ENCODE results near the gene AHCYL2.
"Not testable (repeated sequence)": the region's sequence is repeated elsewhere in the genome, so short reads cannot be mapped to it uniquely, and the experiment has no call there.

Gene AHCYL2

DNA sequence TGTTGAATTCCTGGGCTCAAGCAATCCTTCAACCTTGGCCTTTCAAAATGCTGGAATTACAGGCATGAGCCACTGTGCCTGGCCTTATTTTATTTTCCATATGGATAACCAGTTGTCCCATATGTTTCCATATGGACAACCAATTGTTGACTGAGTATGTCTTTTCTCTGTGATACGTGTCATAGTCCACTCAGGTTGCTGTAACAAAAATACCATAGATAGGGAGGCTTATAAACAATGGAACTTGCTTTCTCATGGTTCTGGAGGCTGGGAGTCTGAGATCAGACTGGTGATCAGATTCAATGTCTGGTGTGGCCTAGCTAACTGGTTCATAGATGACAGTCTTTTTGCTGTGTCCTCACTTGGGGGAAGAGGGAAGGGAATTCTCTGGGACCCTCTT is 19.4 kb downstream of the AHCYL2 start:
- TF ChIP-seq, protein P1, sequence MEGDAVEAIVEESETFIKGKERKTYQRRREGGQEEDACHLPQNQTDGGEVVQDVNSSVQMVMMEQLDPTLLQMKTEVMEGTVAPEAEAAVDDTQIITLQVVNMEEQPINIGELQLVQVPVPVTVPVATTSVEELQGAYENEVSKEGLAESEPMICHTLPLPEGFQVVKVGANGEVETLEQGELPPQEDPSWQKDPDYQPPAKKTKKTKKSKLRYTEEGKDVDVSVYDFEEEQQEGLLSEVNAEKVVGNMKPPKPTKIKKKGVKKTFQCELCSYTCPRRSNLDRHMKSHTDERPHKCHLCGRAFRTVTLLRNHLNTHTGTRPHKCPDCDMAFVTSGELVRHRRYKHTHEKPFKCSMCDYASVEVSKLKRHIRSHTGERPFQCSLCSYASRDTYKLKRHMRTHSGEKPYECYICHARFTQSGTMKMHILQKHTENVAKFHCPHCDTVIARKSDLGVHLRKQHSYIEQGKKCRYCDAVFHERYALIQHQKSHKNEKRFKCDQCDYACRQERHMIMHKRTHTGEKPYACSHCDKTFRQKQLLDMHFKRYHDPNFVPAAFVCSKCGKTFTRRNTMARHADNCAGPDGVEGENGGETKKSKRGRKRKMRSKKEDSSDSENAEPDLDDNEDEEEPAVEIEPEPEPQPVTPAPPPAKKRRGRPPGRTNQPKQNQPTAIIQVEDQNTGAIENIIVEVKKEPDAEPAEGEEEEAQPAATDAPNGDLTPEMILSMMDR (IDR thresholded peaks at IDR 0.05; ENCODE audit: control extremely low read depth, extremely low read depth, low read depth, missing control alignments) = no peak
- ChIA-PET CTCF (no interaction called here), POLR2A (no interaction called here)
- no peak for DNase-seq (ENCODE audit: extremely low spot score)

DNA sequence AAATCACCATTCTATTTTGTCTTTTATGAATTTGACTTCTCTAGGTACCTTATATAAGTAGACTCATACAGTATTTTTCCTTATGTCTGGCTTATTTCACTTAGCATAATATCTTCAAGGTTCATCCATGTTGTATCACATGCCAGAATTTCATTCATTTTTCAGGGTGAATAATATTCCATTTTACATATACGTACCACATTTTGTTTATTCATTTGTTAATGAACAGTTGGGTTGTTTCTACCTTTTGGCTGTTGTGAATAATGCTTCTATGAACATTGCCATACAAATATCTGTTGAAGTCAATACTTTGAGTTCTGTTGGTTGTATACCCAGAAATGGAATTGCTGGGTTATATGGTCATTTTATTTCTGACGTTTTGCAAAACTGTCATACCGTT is 20.7 kb downstream of the AHCYL2 start:
- ChIA-PET CTCF (no interaction called here), POLR2A (no interaction called here)
- TF ChIP-seq, protein P1 (IDR thresholded peaks at IDR 0.05; ENCODE audit: control extremely low read depth, extremely low read depth, low read depth, missing control alignments) = no peak
- no peak for DNase-seq (ENCODE audit: extremely low spot score)

DNA sequence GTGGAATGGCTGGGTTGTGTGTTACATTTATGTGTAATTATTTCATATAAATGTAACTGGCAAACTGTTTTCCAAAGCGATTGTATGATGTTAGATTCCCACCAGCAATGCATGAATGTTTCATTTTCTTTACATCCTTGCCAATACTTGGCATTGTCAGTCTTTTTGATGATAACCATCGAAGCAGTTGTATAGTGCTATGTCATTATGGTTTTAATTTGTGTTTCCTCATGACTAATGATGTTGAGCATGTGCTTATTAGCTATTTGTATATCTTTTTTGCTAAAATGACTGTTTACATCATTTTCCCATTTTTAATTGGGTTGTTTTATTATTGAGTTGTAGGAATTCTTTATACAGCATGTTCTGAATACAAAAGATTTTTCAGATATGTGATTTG is 22.3 kb downstream of the AHCYL2 start:
- ChIA-PET POLR2A (no interaction called here), CTCF (interaction anchor here (1.1 to 3.4 kb wide), 4 partner anchors 17 to 121 kb away, joined by 3 to 22 read pairs (median 6); partner anchors contain the start of gene AHCYL2)
- TF ChIP-seq, protein P1 (IDR thresholded peaks at IDR 0.05; ENCODE audit: control extremely low read depth, extremely low read depth, low read depth, missing control alignments) = no peak
- no peak for DNase-seq (ENCODE audit: extremely low spot score)

DNA sequence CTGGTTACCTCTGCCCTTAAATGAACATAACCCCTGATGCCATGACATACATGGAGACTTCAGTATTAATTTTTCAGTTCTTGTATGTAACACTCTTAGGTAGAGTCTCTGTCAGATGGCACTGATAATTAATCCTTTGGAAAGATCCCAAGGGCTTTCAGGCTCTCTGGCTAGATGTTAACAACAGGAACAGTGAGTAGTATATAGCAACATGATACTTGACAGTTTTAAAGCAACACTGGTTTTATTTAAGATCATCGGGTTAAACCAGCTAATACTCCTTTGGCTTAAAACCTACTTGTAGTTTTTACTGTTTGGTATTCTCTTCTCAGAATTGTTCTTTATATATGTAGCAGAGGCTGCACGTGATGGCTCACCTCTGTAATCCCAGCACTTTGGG is 27.3 kb downstream of the AHCYL2 start:
- DNase-seq (ENCODE audit: extremely low spot score) = no peak
- POLR2A ChIA-PET = no interaction called here

DNA sequence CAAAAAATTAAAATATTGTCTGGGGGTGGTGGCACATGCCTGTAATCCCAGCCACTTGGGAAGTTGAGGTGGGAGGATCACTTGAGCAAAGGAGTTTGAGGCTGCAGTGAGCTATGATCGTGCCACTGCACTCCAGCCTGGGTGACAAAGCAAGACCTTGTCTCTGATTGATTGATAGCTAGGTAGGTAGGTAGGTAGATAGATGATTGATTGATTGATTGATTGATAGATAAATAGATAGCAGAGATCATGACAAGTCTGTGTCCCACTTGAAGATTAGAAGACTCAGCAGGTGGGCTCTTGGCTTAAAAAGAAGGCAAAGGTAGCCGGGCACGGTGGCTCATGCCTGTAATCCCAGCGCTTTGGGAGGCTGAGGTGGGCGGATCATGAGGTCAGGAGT is 27.8 kb downstream of the AHCYL2 start:
- POLR2A ChIA-PET; DNase-seq (ENCODE audit: extremely low spot score): not testable (repeated sequence)
- CTCF ChIA-PET = interaction anchor here (1.0 to 5.1 kb wide), 5 partner anchors 14 to 34 kb away, joined by 3 to 18 read pairs (median 3); no protein-coding TSS in a partner anchor

More for the DNA sequence above, 27.3 kb downstream of the AHCYL2 start:
- CTCF ChIA-PET = interaction anchor here (1.0 to 5.1 kb wide), 5 partner anchors 14 to 115 kb away, joined by 3 to 18 read pairs (median 3); no protein-coding TSS in a partner anchor
- TF ChIP-seq, protein P1 (IDR thresholded peaks at IDR 0.05; ENCODE audit: control extremely low read depth, extremely low read depth, low read depth, missing control alignments) = no peak

DNA sequence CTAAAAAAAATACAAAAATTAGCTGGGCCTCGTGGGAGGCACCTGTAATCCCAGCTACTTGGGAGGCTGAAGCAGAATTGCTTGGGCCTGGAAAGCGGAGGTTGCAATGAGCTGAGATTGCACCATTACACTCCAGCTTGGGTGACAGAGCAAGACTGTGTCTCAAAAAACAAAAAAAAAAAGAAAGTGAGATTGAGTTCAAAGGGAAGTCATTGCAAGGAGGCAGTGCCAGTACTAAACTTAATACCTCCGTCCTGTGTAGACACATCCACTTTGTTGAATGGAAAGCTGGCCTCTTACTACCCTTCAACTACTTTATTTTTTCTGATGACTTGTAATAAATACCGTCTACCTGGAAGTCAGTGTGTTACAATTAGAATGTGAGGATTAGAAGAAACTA is 31.0 kb downstream of the AHCYL2 start:
- POLR2A ChIA-PET = no interaction called here
- CTCF ChIA-PET = interaction anchor here (0.9 to 1.0 kb wide), 2 partner anchors 23 to 30 kb away, joined by 3 read pairs; no protein-coding TSS in a partner anchor
- DNase-seq (ENCODE audit: extremely low spot score) = no peak
- TF ChIP-seq, protein P1 (IDR thresholded peaks at IDR 0.05; ENCODE audit: control extremely low read depth, extremely low read depth, low read depth, missing control alignments) = no peak

DNA sequence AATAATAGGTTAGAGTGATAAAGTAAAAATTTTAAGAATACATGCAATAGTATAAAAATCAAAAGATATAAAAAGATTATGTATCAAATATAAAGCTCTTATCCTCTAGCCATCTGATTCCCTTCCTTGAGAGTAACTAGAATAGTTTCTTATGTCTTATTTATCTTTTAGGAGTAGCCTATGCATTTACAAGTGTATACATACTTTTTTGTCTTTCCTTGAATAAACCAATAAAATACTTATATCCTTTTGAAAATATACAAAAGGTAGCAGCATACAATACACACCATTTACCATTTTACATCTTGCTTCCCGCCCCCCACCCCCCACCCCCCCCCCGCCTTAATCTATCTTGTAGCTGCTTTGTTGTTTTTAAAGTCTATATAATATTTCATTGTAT is 31.4 kb downstream of the AHCYL2 start:
- POLR2A ChIA-PET = no interaction called here
- no peak for DNase-seq (ENCODE audit: extremely low spot score)
- CTCF ChIA-PET = interaction anchor here (0.9 to 1.0 kb wide), 3 partner anchors 15 to 30 kb away, joined by 3 read pairs; no protein-coding TSS in a partner anchor
- TF ChIP-seq, protein P1 (IDR thresholded peaks at IDR 0.05; ENCODE audit: control extremely low read depth, extremely low read depth, low read depth, missing control alignments) = no peak

All from GM10248 (cell line).